ENCODE results near the gene CCDC90B. TPM values are rescaled to one million over a fixed set of nuclear protein-coding genes. Genes with fewer than 3 reads are reported as not detected.
"Not testable (repeated sequence)": the region's sequence is repeated elsewhere in the genome, so short reads cannot be mapped to it uniquely, and the experiment has no call there.

The CCDC90B gene
- total RNA-seq, 2 donors from 2014 or later = 20.9 to 24.0 TPM

- TF ChIP-seq, protein P1, sequence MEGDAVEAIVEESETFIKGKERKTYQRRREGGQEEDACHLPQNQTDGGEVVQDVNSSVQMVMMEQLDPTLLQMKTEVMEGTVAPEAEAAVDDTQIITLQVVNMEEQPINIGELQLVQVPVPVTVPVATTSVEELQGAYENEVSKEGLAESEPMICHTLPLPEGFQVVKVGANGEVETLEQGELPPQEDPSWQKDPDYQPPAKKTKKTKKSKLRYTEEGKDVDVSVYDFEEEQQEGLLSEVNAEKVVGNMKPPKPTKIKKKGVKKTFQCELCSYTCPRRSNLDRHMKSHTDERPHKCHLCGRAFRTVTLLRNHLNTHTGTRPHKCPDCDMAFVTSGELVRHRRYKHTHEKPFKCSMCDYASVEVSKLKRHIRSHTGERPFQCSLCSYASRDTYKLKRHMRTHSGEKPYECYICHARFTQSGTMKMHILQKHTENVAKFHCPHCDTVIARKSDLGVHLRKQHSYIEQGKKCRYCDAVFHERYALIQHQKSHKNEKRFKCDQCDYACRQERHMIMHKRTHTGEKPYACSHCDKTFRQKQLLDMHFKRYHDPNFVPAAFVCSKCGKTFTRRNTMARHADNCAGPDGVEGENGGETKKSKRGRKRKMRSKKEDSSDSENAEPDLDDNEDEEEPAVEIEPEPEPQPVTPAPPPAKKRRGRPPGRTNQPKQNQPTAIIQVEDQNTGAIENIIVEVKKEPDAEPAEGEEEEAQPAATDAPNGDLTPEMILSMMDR (IDR thresholded peaks at IDR 0.05) = no peak
- H3K4me1 ChIP-seq = no peaks in the 10 kb centered on the region
- DNase-seq (ENCODE audit: low spot score) = no peak
- no peak overlapping the region for H3K4me3 ChIP-seq
- no peaks in the 10 kb centered on the region for H3K27me3 ChIP-seq
- no peak overlapping the region for H3K27ac ChIP-seq
- no peaks in the 10 kb centered on the region for H3K36me3 ChIP-seq
- no peaks in the 10 kb centered on the region for H3K9me3 ChIP-seq
Observed at GRCh38 chr11:83318931-83319330, 32.8 kb upstream of the CCDC90B start.

DNA sequence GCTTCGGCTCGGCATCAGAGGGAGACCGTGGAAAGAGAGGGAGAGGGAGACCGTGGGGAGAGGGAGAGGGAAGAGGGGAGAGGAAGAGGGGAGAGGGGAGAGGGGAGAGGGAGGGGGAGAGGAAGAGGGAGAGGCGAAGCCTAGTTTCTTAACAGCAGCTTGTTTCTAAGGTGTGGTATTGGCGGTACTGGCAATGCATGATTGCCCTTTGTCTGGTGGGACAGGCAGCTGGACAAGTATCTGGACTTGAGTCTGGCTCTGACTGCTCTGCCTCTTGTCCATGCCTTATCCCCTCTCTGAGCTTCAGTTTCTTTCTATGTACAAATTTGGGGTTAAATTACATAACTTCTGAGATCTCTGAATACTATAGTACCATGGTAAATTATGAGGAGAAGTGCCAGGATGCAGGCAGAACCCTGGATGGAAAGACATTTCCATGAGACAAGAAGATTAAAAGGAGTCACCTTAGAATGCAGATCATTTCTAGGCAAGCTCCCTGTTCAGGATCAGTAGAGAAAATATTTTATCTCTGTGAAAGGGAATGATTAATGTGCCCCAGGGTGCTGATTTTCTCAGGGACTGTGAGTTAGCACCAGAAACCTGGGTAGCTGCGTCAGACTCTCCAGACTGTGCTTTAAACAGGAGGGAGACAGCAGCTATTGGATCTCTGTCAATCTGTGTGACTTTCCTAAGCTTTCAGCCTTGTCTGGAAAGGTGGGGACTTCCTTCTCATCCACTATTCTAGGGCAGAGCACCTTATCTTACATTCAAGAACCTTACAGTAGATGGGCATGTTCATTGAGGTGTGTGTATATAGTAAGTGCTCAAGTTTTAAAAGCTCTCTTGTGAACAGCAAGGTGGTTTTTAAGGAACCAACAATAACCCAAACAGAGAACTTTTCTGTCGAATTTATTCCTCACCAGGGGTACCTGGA, 31.9 kb upstream of the CCDC90B start:
- H3K27me3 ChIP-seq = no peaks in the 10 kb centered on the region
- H3K36me3 ChIP-seq = no peaks in the 10 kb centered on the region
- DNase-seq (ENCODE audit: low spot score) = no peak
- H3K4me3 ChIP-seq = no peak overlapping the region
- H3K9me3 ChIP-seq = no peaks in the 10 kb centered on the region
- no peak overlapping the region for H3K27ac ChIP-seq
- H3K4me1 ChIP-seq = no peaks in the 10 kb centered on the region
- TF ChIP-seq, protein P1 (IDR thresholded peaks at IDR 0.05) = no peak

- not testable (repeated sequence) for H3K4me3 ChIP-seq; H3K27ac ChIP-seq; DNase-seq (ENCODE audit: low spot score); H3K4me1 ChIP-seq; H3K36me3 ChIP-seq; H3K27me3 ChIP-seq; H3K9me3 ChIP-seq
Observed at GRCh38 chr11:83316897-83317268, 30.7 kb upstream of the CCDC90B start.

DNA sequence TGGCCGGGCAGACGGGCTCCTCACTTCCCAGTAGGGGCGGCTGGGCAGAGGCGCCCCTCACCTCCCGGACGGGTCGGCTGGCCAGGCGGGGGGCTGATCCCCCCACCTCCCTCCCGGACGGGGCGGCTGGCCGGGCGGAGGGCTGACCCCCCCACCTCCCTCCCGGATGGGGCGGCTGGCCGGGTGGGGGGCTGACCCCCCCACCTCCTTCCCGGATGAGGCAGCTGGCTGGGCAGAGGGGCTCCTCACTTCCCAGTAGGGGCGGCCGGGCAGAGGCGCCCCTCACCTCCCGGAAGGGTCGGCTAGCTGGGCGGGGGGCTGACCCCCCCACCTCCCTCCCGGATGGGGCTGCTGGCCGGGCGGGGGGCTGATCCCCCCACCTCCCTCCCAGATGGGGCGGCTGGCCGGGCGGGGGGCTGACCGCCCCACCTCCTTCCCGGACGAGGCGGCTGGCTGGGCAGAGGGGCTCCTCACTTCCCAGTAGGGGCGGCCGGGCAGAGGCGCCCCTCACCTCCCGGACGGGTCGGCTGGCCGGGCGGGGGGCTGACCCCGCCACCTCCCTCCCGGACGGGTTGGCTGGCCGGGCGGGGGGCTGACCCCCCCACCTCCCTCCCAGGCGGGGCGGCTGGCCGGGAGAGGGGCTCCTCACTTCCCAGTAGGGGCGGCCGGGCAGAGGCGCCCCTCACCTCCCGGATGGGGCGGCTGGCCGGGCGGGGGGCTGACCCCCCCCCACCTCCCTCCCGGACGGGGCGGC, 30.2 kb upstream of the CCDC90B start:
- H3K4me1 ChIP-seq; DNase-seq (ENCODE audit: low spot score); H3K27ac ChIP-seq: not testable (repeated sequence)

GRCh38 chr11:83312430-83312829, 26.3 kb upstream of the CCDC90B start:
- no peaks in the 10 kb centered on the region for H3K9me3 ChIP-seq
- H3K4me1 ChIP-seq = no peaks in the 10 kb centered on the region
- no peaks in the 10 kb centered on the region for H3K27me3 ChIP-seq
- TF ChIP-seq, protein P1 (IDR thresholded peaks at IDR 0.05) = no peak
- H3K27ac ChIP-seq = no peak overlapping the region
- no peak overlapping the region for H3K4me3 ChIP-seq
- no peaks in the 10 kb centered on the region for H3K36me3 ChIP-seq
- DNase-seq (ENCODE audit: low spot score) = no peak

More for the DNA sequence above, 30.2 kb upstream of the CCDC90B start:
- not testable (repeated sequence) for H3K4me3 ChIP-seq, H3K27me3 ChIP-seq, H3K36me3 ChIP-seq, H3K9me3 ChIP-seq

- Histone ChIP-seq H3K4me3 (no peak overlapping the region), H3K4me1 (no peaks in the 10 kb centered on the region), H3K27ac (no peak overlapping the region), H3K9me3 (no peaks in the 10 kb centered on the region), H3K27me3 (no peaks in the 10 kb centered on the region), H3K36me3 (no peaks in the 10 kb centered on the region)
- TF ChIP-seq, protein P1 (IDR thresholded peaks at IDR 0.05) = no peak
- DNase-seq (ENCODE audit: low spot score) = no peak
Observed at GRCh38 chr11:83311701-83312100, 25.5 kb upstream of the CCDC90B start.

All from right atrium auricular region (tissue), 2 donors.